ENCODE results near the gene TEX52. TPM values are rescaled to one million over a fixed set of nuclear protein-coding genes. Genes with fewer than 3 reads are reported as not detected.

Gene TEX52
- total RNA-seq, 1 donor from 2014 or later: not detected

- H3K4me3 ChIP-seq (ENCODE audit: low read depth, low read length): no peak overlapping the region
- peaks cover 2% of the 10 kb centered on the region for H3K36me3 ChIP-seq (ENCODE audit: control insufficient read depth, insufficient read depth, low read length)
- no peak for FAIRE-seq
- no peak for TF ChIP-seq CTCF (IDR thresholded peaks at IDR 0.05; ENCODE audit: insufficient read depth, low read length, severe bottlenecking)
- no peaks in the 10 kb centered on the region for H3K27me3 ChIP-seq (ENCODE audit: control insufficient read depth, insufficient read depth, low read length)
- DNase-seq (ENCODE audit: low read depth): no peak
These were observed 15.7 kb downstream of the TEX52 start for GRCh38 chr12:2841056-2841650.

- Histone ChIP-seq H3K36me3 (ENCODE audit: control insufficient read depth, insufficient read depth, low read length) (no peaks in the 10 kb centered on the region), H3K4me3 (ENCODE audit: low read depth, low read length) (no peak overlapping the region), H3K27me3 (ENCODE audit: control insufficient read depth, insufficient read depth, low read length) (peaks cover 1% of the 10 kb centered on the region)
- TF ChIP-seq CTCF (IDR thresholded peaks at IDR 0.05; ENCODE audit: insufficient read depth, low read length, severe bottlenecking): no peak
- peak; percentile 50 for FAIRE-seq
- DNase-seq (ENCODE audit: low read depth): no peak
These were observed 20.3 kb downstream of the TEX52 start for GRCh38 chr12:2836574-2836973.

GRCh38 chr12:2835691-2836403 lies 21.0 kb downstream of the TEX52 start:
- TF ChIP-seq CTCF (IDR thresholded peaks at IDR 0.05; ENCODE audit: insufficient read depth, low read length, severe bottlenecking): no peak
- Histone ChIP-seq H3K36me3 (ENCODE audit: control insufficient read depth, insufficient read depth, low read length) (no peaks in the 10 kb centered on the region), H3K4me3 (ENCODE audit: low read depth, low read length) (no peak overlapping the region), H3K27me3 (ENCODE audit: control insufficient read depth, insufficient read depth, low read length) (peaks cover 1% of the 10 kb centered on the region)
- DNase-seq (ENCODE audit: low read depth): no peak
- no peak for FAIRE-seq

GRCh38 chr12:2834581-2835491 lies 22.0 kb downstream of the TEX52 start, which contains the start of gene NRIP2:
NRIP2 (minus strand) TSS chr12:2835035; CDS start chr12:2834983, 52 bp downstream.
- TF ChIP-seq CTCF (IDR thresholded peaks at IDR 0.05; ENCODE audit: insufficient read depth, low read length, severe bottlenecking): no peak
- no peak for DNase-seq (ENCODE audit: low read depth)
- Histone ChIP-seq H3K27me3 (ENCODE audit: control insufficient read depth, insufficient read depth, low read length) (peaks cover 1% of the 10 kb centered on the region), H3K4me3 (ENCODE audit: low read depth, low read length) (no peak within 1 kb of the TSS), H3K36me3 (ENCODE audit: control insufficient read depth, insufficient read depth, low read length) (peaks cover 2% of the 10 kb centered on the region)
- no peak for FAIRE-seq

GRCh38 chr12:2833810-2834209 lies 23.0 kb downstream of the TEX52 start:
- peaks cover 2% of the 10 kb centered on the region for H3K36me3 ChIP-seq (ENCODE audit: control insufficient read depth, insufficient read depth, low read length)
- TF ChIP-seq CTCF (IDR thresholded peaks at IDR 0.05; ENCODE audit: insufficient read depth, low read length, severe bottlenecking): no peak

More at GRCh38 chr12:2833810-2834209, 23.0 kb downstream of the TEX52 start:
- Histone ChIP-seq H3K27me3 (ENCODE audit: control insufficient read depth, insufficient read depth, low read length) (peaks cover 1% of the 10 kb centered on the region), H3K4me3 (ENCODE audit: low read depth, low read length) (no peak overlapping the region)
- no peak for FAIRE-seq
- no peak for DNase-seq (ENCODE audit: low read depth)

All from bronchial epithelial cell (primary cell).